MCF 10A (cell line): Measurements from ENCODE around the gene AVP. TPM values are rescaled to one million over a fixed set of nuclear protein-coding genes. Genes with fewer than 3 reads are reported as not detected.
A peak's percentile ranks its signal among the peaks of the same experiment; 100 is the strongest.
"Not testable (repeated sequence)": the region's sequence is repeated elsewhere in the genome, so short reads cannot be mapped to it uniquely, and the experiment has no call there.

Source experiments
- BruUV-seq: library from RNA; stranded (reverse); fragments of 400-500 nt; replicated peaks from 2 replicates; lab custom pipeline; 2021; lab: Mats Ljungman, UMichigan
- CTCF ChIA-PET: fragments of 300-600 bp; sonication (Branson Sonifier 250); formaldehyde crosslinking; extraction: SDS; loops from one replicate; lab custom pipeline; 2021; ENCODE audit warnings: antibody characterized with exemption, inconsistent platforms; lab: Yijun Ruan, JAX
- POLR2A ChIA-PET: fragments of 300-600, 350-650 bp; sonication (Branson Sonifier 250); formaldehyde crosslinking; extraction: SDS; loops from one replicate; lab custom pipeline; 2020; ENCODE audit warnings: antibody characterized with exemption, inconsistent platforms; lab: Yijun Ruan, JAX
- DNase-seq: peaks from one replicate; pipeline ENCODE4 v3.0.0-alpha.2; 2018; ENCODE audit not compliant: unreplicated experiment
- H3K27ac Mint-ChIP-seq: one replicate; pipeline ENCODE4 v1.8.0; 2022; ENCODE audit warnings: mild to moderate bottlenecking, low read depth, mixed read lengths; ENCODE audit not compliant: unreplicated experiment
- H3K27me3 Mint-ChIP-seq: one replicate; pipeline ENCODE4 v1.8.0; 2022; ENCODE audit warnings: mixed read lengths; ENCODE audit not compliant: insufficient read depth, unreplicated experiment
- H3K36me3 Mint-ChIP-seq: one replicate; pipeline ENCODE4 v1.8.0; 2022; ENCODE audit warnings: mild to moderate bottlenecking, moderate library complexity, mixed read lengths; ENCODE audit not compliant: insufficient read depth, unreplicated experiment
- H3K4me1 Mint-ChIP-seq: one replicate; pipeline ENCODE4 v1.8.0; 2022; ENCODE audit warnings: mixed read lengths; ENCODE audit not compliant: insufficient read depth, unreplicated experiment
- H3K4me3 Mint-ChIP-seq: one replicate; pipeline ENCODE4 v1.8.0; 2022; ENCODE audit warnings: mild to moderate bottlenecking, moderate library complexity, mixed read lengths; ENCODE audit not compliant: unreplicated experiment
- H3K9me3 Mint-ChIP-seq: one replicate; pipeline ENCODE4 v1.8.0; 2022; ENCODE audit warnings: mixed read lengths; ENCODE audit not compliant: unreplicated experiment
- intact Hi-C: fragments of 100-400 bp; cut with micrococcal nuclease; formaldehyde crosslinking; loops from 2 replicates; pipeline ENCODE4 v1.14.1; 2022
- total RNA-seq: library from RNA; stranded (reverse); gene quantifications from 2 replicates; pipeline ENCODE4 v1.2.3, GENCODE V29; 2022
- TF ChIP-seq, protein P1 (sequence below): fragments of 200-600 bp; IDR thresholded peaks from one replicate; pipeline ENCODE4 v1.8.0; 2022; ENCODE audit warnings: antibody characterized with exemption, mild to moderate bottlenecking; ENCODE audit not compliant: unreplicated experiment

The AVP gene
- total RNA-seq, 1 experiment from 2014 or later, result not detected

GRCh38 chr20:3129094-3129493 lies 44.6 kb upstream of the AVP start:
- Mint-ChIP-seq H3K36me3 (peaks cover 4% of the 10 kb centered on the region), H3K4me1 (no peaks in the 10 kb centered on the region), H3K9me3 (no peaks in the 10 kb centered on the region), H3K4me3 (no peak overlapping the region), H3K27me3 (no peaks in the 10 kb centered on the region), H3K27ac (peak overlapping the region; percentile 47)
- CTCF ChIA-PET, result interaction anchor here (0.6 to 2.8 kb wide), 7 partner anchors 11 to 110 kb away, joined by 3 to 18 read pairs (median 5); no protein-coding TSS in a partner anchor
- TF ChIP-seq, protein P1, sequence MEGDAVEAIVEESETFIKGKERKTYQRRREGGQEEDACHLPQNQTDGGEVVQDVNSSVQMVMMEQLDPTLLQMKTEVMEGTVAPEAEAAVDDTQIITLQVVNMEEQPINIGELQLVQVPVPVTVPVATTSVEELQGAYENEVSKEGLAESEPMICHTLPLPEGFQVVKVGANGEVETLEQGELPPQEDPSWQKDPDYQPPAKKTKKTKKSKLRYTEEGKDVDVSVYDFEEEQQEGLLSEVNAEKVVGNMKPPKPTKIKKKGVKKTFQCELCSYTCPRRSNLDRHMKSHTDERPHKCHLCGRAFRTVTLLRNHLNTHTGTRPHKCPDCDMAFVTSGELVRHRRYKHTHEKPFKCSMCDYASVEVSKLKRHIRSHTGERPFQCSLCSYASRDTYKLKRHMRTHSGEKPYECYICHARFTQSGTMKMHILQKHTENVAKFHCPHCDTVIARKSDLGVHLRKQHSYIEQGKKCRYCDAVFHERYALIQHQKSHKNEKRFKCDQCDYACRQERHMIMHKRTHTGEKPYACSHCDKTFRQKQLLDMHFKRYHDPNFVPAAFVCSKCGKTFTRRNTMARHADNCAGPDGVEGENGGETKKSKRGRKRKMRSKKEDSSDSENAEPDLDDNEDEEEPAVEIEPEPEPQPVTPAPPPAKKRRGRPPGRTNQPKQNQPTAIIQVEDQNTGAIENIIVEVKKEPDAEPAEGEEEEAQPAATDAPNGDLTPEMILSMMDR, result no peak
- intact Hi-C loops, result no loop called here
- no TSS peak for BruUV-seq
- POLR2A ChIA-PET, result interaction anchor here (0.7 kb wide), 1 partner anchor 31 kb away, joined by 4 read pairs; the partner anchor contains the start of genes FASTKD5 and UBOX5
- no peak for DNase-seq

- intact Hi-C loops, result no loop called here
- Mint-ChIP-seq H3K4me1 (peaks cover 4% of the 10 kb centered on the region), H3K9me3 (no peaks in the 10 kb centered on the region), H3K36me3 (peaks cover 6% of the 10 kb centered on the region), H3K4me3 (no peak overlapping the region), H3K27ac (no peak overlapping the region), H3K27me3 (no peaks in the 10 kb centered on the region)
- POLR2A ChIA-PET, result interaction anchor here (0.7 to 0.9 kb wide), 3 partner anchors 15 to 431 kb away, joined by 3 to 4 read pairs (median 3); partner anchors contain the start of genes FASTKD5 and UBOX5
- DNase-seq, result no peak
- BruUV-seq, result no TSS peak
- CTCF ChIA-PET, result interaction anchor here (0.6 to 2.8 kb wide), 6 partner anchors 10 to 549 kb away, joined by 3 to 18 read pairs (median 4); no protein-coding TSS in a partner anchor
- TF ChIP-seq, protein P1, result no peak
Measured at GRCh38 chr20:3128275-3128984, 43.9 kb upstream of the AVP start.

DNA sequence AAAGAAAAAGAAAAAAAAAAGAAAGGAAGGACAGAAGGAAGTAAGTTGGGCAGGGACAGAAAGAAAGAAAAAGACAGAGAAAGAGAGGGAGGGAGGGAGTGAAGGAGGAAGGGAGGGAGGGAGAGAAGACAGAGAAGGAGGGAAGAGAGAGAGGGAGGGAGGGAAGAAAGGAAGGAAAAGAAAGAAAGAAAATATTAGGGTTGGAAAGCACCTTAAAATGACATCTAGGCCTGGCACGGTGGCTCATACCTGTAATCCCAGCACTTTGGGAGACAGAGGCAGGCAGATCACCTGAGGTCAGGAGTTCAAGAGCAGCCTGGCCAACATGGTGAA lies 42.0 kb upstream of the AVP start:
- no peak overlapping the region for H3K4me3 Mint-ChIP-seq
- peaks cover 22% of the 10 kb centered on the region for H3K36me3 Mint-ChIP-seq
- H3K27ac Mint-ChIP-seq, result no peak overlapping the region
- BruUV-seq, result no TSS peak
- TF ChIP-seq, protein P1, result no peak
- peaks cover 10% of the 10 kb centered on the region for H3K4me1 Mint-ChIP-seq
- CTCF ChIA-PET, result no interaction called here
- no peak for DNase-seq
- H3K9me3 Mint-ChIP-seq, result no peaks in the 10 kb centered on the region
- intact Hi-C loops, result no loop called here
- POLR2A ChIA-PET, result no interaction called here
- no peaks in the 10 kb centered on the region for H3K27me3 Mint-ChIP-seq

- DNase-seq, H3K9me3 Mint-ChIP-seq, H3K4me1 Mint-ChIP-seq, BruUV-seq, H3K27me3 Mint-ChIP-seq, intact Hi-C loops, H3K27ac Mint-ChIP-seq, POLR2A ChIA-PET, H3K4me3 Mint-ChIP-seq, CTCF ChIA-PET: not testable (repeated sequence)
- peaks cover 24% of the 10 kb centered on the region for H3K36me3 Mint-ChIP-seq
Measured at GRCh38 chr20:3125776-3126526, 41.4 kb upstream of the AVP start.

- BruUV-seq, H3K27me3 Mint-ChIP-seq, POLR2A ChIA-PET, H3K27ac Mint-ChIP-seq, H3K4me1 Mint-ChIP-seq, DNase-seq, intact Hi-C loops, H3K9me3 Mint-ChIP-seq, H3K4me3 Mint-ChIP-seq: not testable (repeated sequence)
- CTCF ChIA-PET, result interaction anchor here (0.7 to 1.6 kb wide), 2 partner anchors 192 to 680 kb away, joined by 3 read pairs; no protein-coding TSS in a partner anchor
- peaks cover 24% of the 10 kb centered on the region for H3K36me3 Mint-ChIP-seq
Measured at GRCh38 chr20:3124773-3125560, 40.4 kb upstream of the AVP start.

DNA sequence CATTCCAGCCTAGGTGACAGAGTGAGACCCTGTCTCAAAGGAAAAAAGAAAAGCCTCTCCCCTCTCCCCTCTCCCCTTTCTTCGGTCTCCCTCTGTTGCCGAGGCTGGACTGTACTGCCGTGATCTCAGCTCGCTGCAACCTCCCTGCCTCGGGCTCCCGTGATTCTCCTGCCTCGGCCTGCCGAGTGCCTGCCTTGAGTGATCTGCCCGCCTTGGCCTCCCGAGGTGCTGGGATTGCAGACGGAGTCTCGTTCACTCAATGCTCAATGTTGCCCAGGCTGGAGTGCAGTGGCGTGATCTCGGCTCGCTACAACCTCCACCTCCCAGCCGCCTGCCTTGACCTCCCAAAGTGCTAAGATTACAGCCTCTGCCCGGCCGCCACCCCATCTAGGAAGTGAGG lies 39.6 kb upstream of the AVP start:
- H3K9me3 Mint-ChIP-seq, BruUV-seq, intact Hi-C loops, H3K4me3 Mint-ChIP-seq, H3K4me1 Mint-ChIP-seq, H3K27me3 Mint-ChIP-seq, DNase-seq: not testable (repeated sequence)
- H3K36me3 Mint-ChIP-seq, result peaks cover 28% of the 10 kb centered on the region
- CTCF ChIA-PET, result interaction anchor here (0.7 to 1.6 kb wide), 3 partner anchors 9 to 681 kb away, joined by 3 read pairs; no protein-coding TSS in a partner anchor
- H3K27ac Mint-ChIP-seq, result peak overlapping the region; percentile 65
- POLR2A ChIA-PET, result interaction anchor here (0.6 to 1.0 kb wide), 2 partner anchors 12 to 47 kb away, joined by 3 read pairs; no protein-coding TSS in a partner anchor
